ENCODE data around the gene PDGFD.

Gene PDGFD

GRCh38 chr11:104163100-104164027 is 583 bp downstream of the PDGFD start:
- 0 out of 2 replicates have a peak, but pooled peaks have one; percentile 17 for TF ChIP-seq CEBPB (IDR thresholded peaks at IDR 0.05)
- TF ChIP-seq TCF12 (IDR thresholded peaks at IDR 0.05; ENCODE audit: low read depth) = no peak

- TF ChIP-seq NFIC (IDR thresholded peaks at IDR 0.05) (no peak), RAD21 (IDR thresholded peaks at IDR 0.05; ENCODE audit: low read depth) (no peak), CEBPB (IDR thresholded peaks at IDR 0.05) (no peak), ZBTB7A (IDR thresholded peaks at IDR 0.05; ENCODE audit: low read depth) (no peak), EGR1 (IDR thresholded peaks at IDR 0.05) (no peak), USF1 (IDR thresholded peaks at IDR 0.05) (no peak), REST (IDR thresholded peaks at IDR 0.05; ENCODE audit: low read depth) (no peak), TCF12 (IDR thresholded peaks at IDR 0.05; ENCODE audit: low read depth) (no peak), EP300 (IDR thresholded peaks at IDR 0.05; ENCODE audit: borderline replicate concordance) (no peak), FOXM1 (IDR thresholded peaks at IDR 0.05; ENCODE audit: borderline replicate concordance, low read depth) (no peak), CREB1 (IDR thresholded peaks at IDR 0.05; ENCODE audit: low read depth) (no peak), YY1 (IDR thresholded peaks at IDR 0.05; ENCODE audit: low read depth) (no peak), MAX (IDR thresholded peaks at IDR 0.05) (no peak), TEAD4 (IDR thresholded peaks at IDR 0.05) (no peak), TAF1 (IDR thresholded peaks at IDR 0.05; ENCODE audit: low read depth) (no peak)
Observed at GRCh38 chr11:104161751-104162450, 2.0 kb downstream of the PDGFD start.

GRCh38 chr11:104159356-104159755 is 4.6 kb downstream of the PDGFD start:
- no peak for TF ChIP-seq USF1 (IDR thresholded peaks at IDR 0.05)
- no peak for TF ChIP-seq TEAD4 (IDR thresholded peaks at IDR 0.05)
- TF ChIP-seq MAX (IDR thresholded peaks at IDR 0.05) = no peak
- no peak for TF ChIP-seq TAF1 (IDR thresholded peaks at IDR 0.05; ENCODE audit: low read depth)
- no peak for TF ChIP-seq TCF12 (IDR thresholded peaks at IDR 0.05; ENCODE audit: low read depth)

- no peak for TF ChIP-seq EGR1 (IDR thresholded peaks at IDR 0.05)
- TF ChIP-seq RAD21 (IDR thresholded peaks at IDR 0.05; ENCODE audit: low read depth) = no peak
- no peak for TF ChIP-seq YY1 (IDR thresholded peaks at IDR 0.05; ENCODE audit: low read depth)
- no peak for TF ChIP-seq TAF1 (IDR thresholded peaks at IDR 0.05; ENCODE audit: low read depth)
- no peak for TF ChIP-seq EP300 (IDR thresholded peaks at IDR 0.05; ENCODE audit: borderline replicate concordance)
- TF ChIP-seq TCF12 (IDR thresholded peaks at IDR 0.05; ENCODE audit: low read depth) = no peak
- TF ChIP-seq ZBTB7A (IDR thresholded peaks at IDR 0.05; ENCODE audit: low read depth) = no peak
- no peak for TF ChIP-seq CEBPB (IDR thresholded peaks at IDR 0.05)
- no peak for TF ChIP-seq NFIC (IDR thresholded peaks at IDR 0.05)
- TF ChIP-seq MAX (IDR thresholded peaks at IDR 0.05) = no peak
Observed at GRCh38 chr11:104155375-104155774, 8.6 kb downstream of the PDGFD start.

GRCh38 chr11:104154296-104154695 is 9.7 kb downstream of the PDGFD start:
- TF ChIP-seq USF1 (IDR thresholded peaks at IDR 0.05) (no peak), RAD21 (IDR thresholded peaks at IDR 0.05; ENCODE audit: low read depth) (no peak), FOXM1 (IDR thresholded peaks at IDR 0.05; ENCODE audit: borderline replicate concordance, low read depth) (no peak), ZBTB7A (IDR thresholded peaks at IDR 0.05; ENCODE audit: low read depth) (no peak), TCF12 (IDR thresholded peaks at IDR 0.05; ENCODE audit: low read depth) (no peak), YY1 (IDR thresholded peaks at IDR 0.05; ENCODE audit: low read depth) (no peak), REST (IDR thresholded peaks at IDR 0.05; ENCODE audit: low read depth) (no peak), MAX (IDR thresholded peaks at IDR 0.05) (no peak), TAF1 (IDR thresholded peaks at IDR 0.05; ENCODE audit: low read depth) (no peak)

Measured in Ishikawa (cell line).